Spleen (tissue), 7 donors: ENCODE measurements around the gene HIVEP3.

Source experiments
- CTCF ChIP-seq, 11 experiments: fragments of 200-600 bp in 7 of 11; fragments of 450-650 bp in 4 of 11; sonication (generic) in 4 of 11; IDR thresholded peaks in 8 of 11; conservative IDR thresholded peaks in 3 of 11; 1 replicate in 7 of 11; 2 replicates in 4 of 11; pipeline versions ENCODE4 v1.4.0 to v1.8.0; 2016 to 2021; ENCODE audit warnings: antibody characterized with exemption in 11 of 11, inconsistent platforms in 4 of 11, mild to moderate bottlenecking in 1 of 11
- POLR2A ChIP-seq, 3 donors: fragments of 450-650 bp; IDR thresholded peaks; one replicate each; pipeline ENCODE4 v1.5.1; 2017; ENCODE audit warnings: antibody characterized with exemption in 3 of 3, mild to moderate bottlenecking in 1 of 3
- POLR2AphosphoS5 ChIP-seq, 3 donors: sonication (generic); formaldehyde crosslinking; IDR thresholded peaks; one replicate each; pipeline ENCODE4 v1.5.1; 2017; ENCODE audit warnings: antibody characterized with exemption in 3 of 3
- donor health status: DM: no; HTN: no; CAD: no; lungs with moderate emphysema.
- donor health status: DM: no; HTN: no; CAD: no.
- donor health status: DM: no; HTN: no; CAD: no.

- TF ChIP-seq POLR2AphosphoS5 (IDR thresholded peaks at IDR 0.05) (no peak), CTCF (IDR thresholded peaks at IDR 0.05 in 8 of 11, conservative IDR thresholded peaks at IDR 0.05 in 3 of 11) (no peak), POLR2A (IDR thresholded peaks at IDR 0.05) (no peak)
Measured at GRCh38 chr1:41863718-41864117, 55.0 kb downstream of the HIVEP3 start.
